Skeletal muscle tissue (tissue), 4 donors: ENCODE measurements around the gene CRHR1. TPM values are rescaled to one million over a fixed set of nuclear protein-coding genes. Genes with fewer than 3 reads are reported as not detected.

Experiments
- H3K27ac ChIP-seq: one replicate; pipeline ENCODE4 v1.7.0; 2013; ENCODE audit warnings: mild to moderate bottlenecking, low read depth, low read length, inconsistent platforms
- H3K27me3 ChIP-seq, 3 donors: one replicate each; pipeline ENCODE4 v1.7.0; 2013; ENCODE audit warnings: low read length in 3 of 3; ENCODE audit not compliant: control insufficient read depth in 3 of 3, insufficient read depth in 3 of 3
- H3K36me3 ChIP-seq, 3 donors: one replicate each; pipeline ENCODE4 v1.7.0; 2013; ENCODE audit warnings: low read length in 3 of 3; ENCODE audit not compliant: control insufficient read depth in 3 of 3, insufficient read depth in 3 of 3
- H3K4me1 ChIP-seq, 3 donors: one replicate each; pipeline ENCODE4 v1.7.0; 2013; ENCODE audit warnings: low read length in 3 of 3, mild to moderate bottlenecking in 3 of 3; ENCODE audit not compliant: control insufficient read depth in 3 of 3, insufficient read depth in 3 of 3
- H3K4me3 ChIP-seq, 3 donors: one replicate each; pipeline ENCODE4 v1.7.0; 2013; ENCODE audit warnings: low read length in 3 of 3
- H3K9ac ChIP-seq, 3 donors: one replicate each; pipeline ENCODE4 v1.7.0; 2013; ENCODE audit warnings: low read length in 3 of 3, mild to moderate bottlenecking in 3 of 3, moderate library complexity in 2 of 3, low read depth in 1 of 3
- H3K9me3 ChIP-seq, 3 donors: one replicate each; pipeline ENCODE4 v1.7.0; 2013; ENCODE audit warnings: low read length in 3 of 3; ENCODE audit not compliant: control insufficient read depth in 3 of 3
- total RNA-seq: library from RNA; depleted of rRNA; stranded (reverse); fragments of >200 nt; gene quantifications from one replicate; pipeline ENCODE4 v1.2.3, GENCODE V29; 2014
- donor health status: Osteomylitis.

The CRHR1 gene
- total RNA-seq, 1 donor from 2014 or later, result 0.52 TPM

GRCh38 chr17:45868276-45868675 lies 84.2 kb downstream of the CRHR1 start:
- H3K27ac ChIP-seq, result no peak overlapping the region
- no peaks in the 10 kb centered on the region for H3K4me1 ChIP-seq
- H3K9me3 ChIP-seq, result no peaks in the 10 kb centered on the region
- no peak overlapping the region for H3K9ac ChIP-seq
- H3K27me3 ChIP-seq, result peaks cover 0 to 13% (median 6%) of the 10 kb centered on the region in 3 donors
- H3K36me3 ChIP-seq, result no peaks in the 10 kb centered on the region
- no peak overlapping the region for H3K4me3 ChIP-seq

GRCh38 chr17:45869676-45870341 lies 85.7 kb downstream of the CRHR1 start:
- H3K4me3 ChIP-seq, result no peak overlapping the region
- H3K9ac ChIP-seq, result no peak overlapping the region
- H3K27ac ChIP-seq, result no peak overlapping the region
- H3K9me3 ChIP-seq, result no peaks in the 10 kb centered on the region
- H3K4me1 ChIP-seq, result no peaks in the 10 kb centered on the region
- no peaks in the 10 kb centered on the region for H3K36me3 ChIP-seq
- peaks cover 0 to 9% (median 2%) of the 10 kb centered on the region in 3 donors for H3K27me3 ChIP-seq

- Histone ChIP-seq H3K27me3 (peaks cover 0 to 4% (median 0%) of the 10 kb centered on the region in 3 donors), H3K27ac (no peak overlapping the region), H3K9ac (peak overlapping the region in 1 of 3 donors; percentile 43), H3K36me3 (no peaks in the 10 kb centered on the region), H3K9me3 (no peaks in the 10 kb centered on the region), H3K4me3 (no peak overlapping the region), H3K4me1 (no peaks in the 10 kb centered on the region)
Measured at GRCh38 chr17:45870342-45870974, 86.3 kb downstream of the CRHR1 start.

GRCh38 chr17:45871718-45872117 lies 87.6 kb downstream of the CRHR1 start:
- Histone ChIP-seq H3K36me3 (no peaks in the 10 kb centered on the region), H3K4me1 (peaks cover 0 to 6% (median 2%) of the 10 kb centered on the region in 3 donors), H3K27me3 (no peaks in the 10 kb centered on the region), H3K9me3 (no peaks in the 10 kb centered on the region), H3K27ac (no peak overlapping the region), H3K4me3 (no peak overlapping the region), H3K9ac (no peak overlapping the region)

- Histone ChIP-seq H3K27ac (no peak overlapping the region), H3K9ac (no peak overlapping the region), H3K9me3 (no peaks in the 10 kb centered on the region), H3K4me3 (no peak overlapping the region), H3K4me1 (peaks cover 0 to 6% (median 3%) of the 10 kb centered on the region in 3 donors), H3K36me3 (no peaks in the 10 kb centered on the region), H3K27me3 (peaks cover 0 to 2% (median 0%) of the 10 kb centered on the region in 3 donors)
Measured at GRCh38 chr17:45873728-45874127, 89.6 kb downstream of the CRHR1 start.

- Histone ChIP-seq H3K9ac (no peak overlapping the region), H3K27ac (no peak overlapping the region), H3K4me3 (no peak overlapping the region), H3K4me1 (peaks cover 0 to 6% (median 3%) of the 10 kb centered on the region in 3 donors), H3K9me3 (no peaks in the 10 kb centered on the region), H3K27me3 (peaks cover 0 to 2% (median 0%) of the 10 kb centered on the region in 3 donors), H3K36me3 (no peaks in the 10 kb centered on the region)
Measured at GRCh38 chr17:45874151-45874550, 90.0 kb downstream of the CRHR1 start.

GRCh38 chr17:45876539-45876938 lies 92.4 kb downstream of the CRHR1 start:
- peak overlapping the region; percentile 12 for H3K27ac ChIP-seq
- H3K4me1 ChIP-seq, result peaks cover 0 to 6% (median 3%) of the 10 kb centered on the region in 3 donors
- H3K36me3 ChIP-seq, result no peaks in the 10 kb centered on the region
- H3K27me3 ChIP-seq, result peaks cover 0 to 2% (median 0%) of the 10 kb centered on the region in 3 donors
- no peak overlapping the region for H3K9ac ChIP-seq
- no peak overlapping the region for H3K4me3 ChIP-seq
- no peaks in the 10 kb centered on the region for H3K9me3 ChIP-seq

GRCh38 chr17:45877467-45877866 lies 93.3 kb downstream of the CRHR1 start:
- Histone ChIP-seq H3K4me3 (no peak overlapping the region), H3K4me1 (peaks cover 3 to 6% (median 3%) of the 10 kb centered on the region in 3 donors), H3K27me3 (peaks cover 0 to 2% (median 0%) of the 10 kb centered on the region in 3 donors), H3K27ac (peak overlapping the region; percentile 12), H3K9ac (no peak overlapping the region), H3K9me3 (no peaks in the 10 kb centered on the region), H3K36me3 (no peaks in the 10 kb centered on the region)

- Histone ChIP-seq H3K4me3 (no peak overlapping the region), H3K27ac (peak overlapping the region; percentile 54), H3K4me1 (peaks cover 6 to 19% (median 13%) of the 10 kb centered on the region in 3 donors), H3K9ac (no peak overlapping the region), H3K9me3 (no peaks in the 10 kb centered on the region), H3K27me3 (peaks cover 0 to 2% (median 0%) of the 10 kb centered on the region in 3 donors), H3K36me3 (no peaks in the 10 kb centered on the region)
Measured at GRCh38 chr17:45883063-45883462, 98.9 kb downstream of the CRHR1 start.
